ENCODE results near the gene FANCD2. TPM values are rescaled to one million over a fixed set of nuclear protein-coding genes. Genes with fewer than 3 reads are reported as not detected.
"Not testable (repeated sequence)": the region's sequence is repeated elsewhere in the genome, so short reads cannot be mapped to it uniquely, and the experiment has no call there.

FANCD2 gene
- total RNA-seq, 1 donor from 2014 or later = 2.1 TPM

GRCh38 chr3:10121064-10121463 lies 94.8 kb downstream of the FANCD2 start:
- FAIRE-seq (no peak), DNase-seq (ENCODE audit: low read depth) (no peak)
- TF ChIP-seq, protein P1, sequence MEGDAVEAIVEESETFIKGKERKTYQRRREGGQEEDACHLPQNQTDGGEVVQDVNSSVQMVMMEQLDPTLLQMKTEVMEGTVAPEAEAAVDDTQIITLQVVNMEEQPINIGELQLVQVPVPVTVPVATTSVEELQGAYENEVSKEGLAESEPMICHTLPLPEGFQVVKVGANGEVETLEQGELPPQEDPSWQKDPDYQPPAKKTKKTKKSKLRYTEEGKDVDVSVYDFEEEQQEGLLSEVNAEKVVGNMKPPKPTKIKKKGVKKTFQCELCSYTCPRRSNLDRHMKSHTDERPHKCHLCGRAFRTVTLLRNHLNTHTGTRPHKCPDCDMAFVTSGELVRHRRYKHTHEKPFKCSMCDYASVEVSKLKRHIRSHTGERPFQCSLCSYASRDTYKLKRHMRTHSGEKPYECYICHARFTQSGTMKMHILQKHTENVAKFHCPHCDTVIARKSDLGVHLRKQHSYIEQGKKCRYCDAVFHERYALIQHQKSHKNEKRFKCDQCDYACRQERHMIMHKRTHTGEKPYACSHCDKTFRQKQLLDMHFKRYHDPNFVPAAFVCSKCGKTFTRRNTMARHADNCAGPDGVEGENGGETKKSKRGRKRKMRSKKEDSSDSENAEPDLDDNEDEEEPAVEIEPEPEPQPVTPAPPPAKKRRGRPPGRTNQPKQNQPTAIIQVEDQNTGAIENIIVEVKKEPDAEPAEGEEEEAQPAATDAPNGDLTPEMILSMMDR (IDR thresholded peaks at IDR 0.05; ENCODE audit: insufficient read depth, low read length, severe bottlenecking) = no peak
- Histone ChIP-seq H3K27me3 (ENCODE audit: control insufficient read depth, insufficient read depth, low read length) (no peaks in the 10 kb centered on the region), H3K36me3 (ENCODE audit: control insufficient read depth, insufficient read depth, low read length) (peaks cover 2% of the 10 kb centered on the region), H3K4me3 (ENCODE audit: low read depth, low read length) (no peak overlapping the region)

- FAIRE-seq (no peak), DNase-seq (ENCODE audit: low read depth) (no peak)
- H3K36me3 ChIP-seq (ENCODE audit: control insufficient read depth, insufficient read depth, low read length) = peaks cover 5% of the 10 kb centered on the region
- H3K4me3 ChIP-seq (ENCODE audit: low read depth, low read length) = no peak overlapping the region
- TF ChIP-seq, protein P1 (IDR thresholded peaks at IDR 0.05; ENCODE audit: insufficient read depth, low read length, severe bottlenecking) = no peak
- no peaks in the 10 kb centered on the region for H3K27me3 ChIP-seq (ENCODE audit: control insufficient read depth, insufficient read depth, low read length)
Observed at GRCh38 chr3:10122724-10123123, 96.5 kb downstream of the FANCD2 start.

DNA sequence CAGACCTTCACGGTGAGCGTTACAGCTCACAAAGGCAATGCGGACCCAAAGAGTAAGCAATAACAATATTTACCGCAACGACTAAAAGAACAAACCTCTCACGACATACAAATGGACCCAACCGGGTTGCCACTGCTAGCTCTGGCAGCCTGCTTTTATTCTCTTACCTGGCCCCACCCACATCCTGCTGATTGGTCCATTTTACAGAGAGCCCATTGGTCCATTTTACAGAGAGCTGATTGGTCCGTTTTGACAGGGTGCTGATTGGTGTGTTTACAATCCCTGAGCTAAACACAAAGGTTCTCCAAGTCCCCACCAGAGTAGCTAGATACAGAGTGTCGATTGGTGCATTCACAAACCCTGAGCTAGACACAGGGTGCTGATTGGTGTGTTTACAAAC lies 109.6 kb downstream of the FANCD2 start:
- not testable (repeated sequence) for DNase-seq (ENCODE audit: low read depth); FAIRE-seq; H3K36me3 ChIP-seq (ENCODE audit: control insufficient read depth, insufficient read depth, low read length); H3K27me3 ChIP-seq (ENCODE audit: control insufficient read depth, insufficient read depth, low read length); H3K4me3 ChIP-seq (ENCODE audit: low read depth, low read length)

DNA sequence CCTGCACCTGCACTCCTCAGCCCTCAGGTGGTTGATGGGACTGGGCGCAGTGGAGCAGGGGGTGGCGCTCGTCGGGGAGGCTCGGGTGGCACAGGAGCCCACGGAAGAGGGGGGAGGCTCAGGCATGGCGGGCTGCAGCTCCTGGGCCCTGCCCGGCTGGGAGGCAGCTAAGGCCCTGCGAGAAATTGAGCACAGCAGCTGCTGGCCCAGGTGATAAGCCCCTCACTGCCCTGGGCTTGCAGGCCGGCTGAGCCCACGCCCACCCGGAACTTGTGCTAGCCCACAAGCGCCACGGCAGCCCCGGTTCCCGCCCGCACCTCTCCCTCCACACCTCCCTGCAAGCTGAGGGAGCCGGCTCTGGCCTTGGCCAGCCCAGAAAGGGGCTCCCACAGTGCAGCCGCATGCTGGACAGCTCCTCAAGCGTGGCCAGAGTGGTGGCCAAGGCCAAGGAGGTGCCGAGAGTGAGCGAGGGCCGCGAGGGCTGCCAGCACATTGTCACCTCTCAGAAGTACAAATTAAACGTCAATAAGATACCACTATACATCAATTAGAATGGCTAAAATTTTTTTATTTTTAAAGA lies 110.3 kb downstream of the FANCD2 start:
- no peak overlapping the region for H3K4me3 ChIP-seq (ENCODE audit: low read depth, low read length)
- no peaks in the 10 kb centered on the region for H3K36me3 ChIP-seq (ENCODE audit: control insufficient read depth, insufficient read depth, low read length)
- no peak for FAIRE-seq
- TF ChIP-seq, protein P1 (IDR thresholded peaks at IDR 0.05; ENCODE audit: insufficient read depth, low read length, severe bottlenecking) = no peak
- no peaks in the 10 kb centered on the region for H3K27me3 ChIP-seq (ENCODE audit: control insufficient read depth, insufficient read depth, low read length)
- DNase-seq (ENCODE audit: low read depth) = no peak

- peak; percentile 29 for DNase-seq (ENCODE audit: low read depth)
Observed at GRCh38 chr3:10137178-10137577, 110.9 kb downstream of the FANCD2 start.

GRCh38 chr3:10140996-10141546 lies 114.8 kb downstream of the FANCD2 start:
- TF ChIP-seq, protein P1 (IDR thresholded peaks at IDR 0.05; ENCODE audit: insufficient read depth, low read length, severe bottlenecking) = no peak
- FAIRE-seq (no peak), DNase-seq (ENCODE audit: low read depth) (no peak)
- Histone ChIP-seq H3K27me3 (ENCODE audit: control insufficient read depth, insufficient read depth, low read length) (no peaks in the 10 kb centered on the region), H3K36me3 (ENCODE audit: control insufficient read depth, insufficient read depth, low read length) (no peaks in the 10 kb centered on the region), H3K4me3 (ENCODE audit: low read depth, low read length) (no peak overlapping the region)

More at GRCh38 chr3:10137178-10137577, 110.9 kb downstream of the FANCD2 start:
- Histone ChIP-seq H3K27me3 (ENCODE audit: control insufficient read depth, insufficient read depth, low read length) (no peaks in the 10 kb centered on the region), H3K36me3 (ENCODE audit: control insufficient read depth, insufficient read depth, low read length) (no peaks in the 10 kb centered on the region), H3K4me3 (ENCODE audit: low read depth, low read length) (no peak overlapping the region)
- TF ChIP-seq, protein P1 (IDR thresholded peaks at IDR 0.05; ENCODE audit: insufficient read depth, low read length, severe bottlenecking) = no peak
- FAIRE-seq = no peak

Data from bronchial epithelial cell (primary cell).